Activated CD8-positive, alpha-beta memory T cell treated with anti-CD3 and anti-CD28 coated beads, Interleukin-2, amount 10 ng/mL, durations not matched to agents 7 days and 5 days (primary cell): ENCODE measurements around the gene NT5M. TPM values are rescaled to one million over a fixed set of nuclear protein-coding genes. Genes with fewer than 3 reads are reported as not detected.

Experiments used
- ATAC-seq: fragments of 150-1000 bp; cut with Tn5 transposase; one replicate; pipeline ENCODE4 v1.10.0; 2021; ENCODE audit warnings: moderate library complexity
- CTCF ChIA-PET: fragments of 350-600 bp; sonication (Branson Sonifier 250); formaldehyde crosslinking; loops from one replicate; lab custom pipeline; 2021; ENCODE audit warnings: antibody characterized with exemption; lab: Charles Lee
- DNase-seq: peaks from one replicate; pipeline ENCODE4 v3.0.0-alpha.2; 2020
- H3K27ac Mint-ChIP-seq: one replicate; pipeline ENCODE4 v1.8.0; 2021; ENCODE audit warnings: mild to moderate bottlenecking, mixed read lengths
- H3K27me3 Mint-ChIP-seq: one replicate; pipeline ENCODE4 v1.8.0; 2021; ENCODE audit warnings: mixed read lengths
- H3K36me3 Mint-ChIP-seq: one replicate; pipeline ENCODE4 v1.8.0; 2021; ENCODE audit warnings: mild to moderate bottlenecking, mixed read lengths
- H3K4me1 Mint-ChIP-seq: one replicate; pipeline ENCODE4 v1.8.0; 2021; ENCODE audit warnings: mixed read lengths
- H3K4me3 Mint-ChIP-seq: one replicate; pipeline ENCODE4 v1.8.0; 2021; ENCODE audit warnings: mild to moderate bottlenecking, moderate library complexity, mixed read lengths
- H3K9me3 Mint-ChIP-seq: one replicate; pipeline ENCODE4 v1.8.0; 2022; ENCODE audit warnings: low read depth, mixed read lengths
- total RNA-seq, 2 experiments: library from RNA; stranded (reverse); gene quantifications; one replicate each; pipeline ENCODE4 v1.2.3, GENCODE V29; 2021

NT5M gene
- total RNA-seq, 2 experiments from 2014 or later = 6.3 to 12.5 TPM

DNA sequence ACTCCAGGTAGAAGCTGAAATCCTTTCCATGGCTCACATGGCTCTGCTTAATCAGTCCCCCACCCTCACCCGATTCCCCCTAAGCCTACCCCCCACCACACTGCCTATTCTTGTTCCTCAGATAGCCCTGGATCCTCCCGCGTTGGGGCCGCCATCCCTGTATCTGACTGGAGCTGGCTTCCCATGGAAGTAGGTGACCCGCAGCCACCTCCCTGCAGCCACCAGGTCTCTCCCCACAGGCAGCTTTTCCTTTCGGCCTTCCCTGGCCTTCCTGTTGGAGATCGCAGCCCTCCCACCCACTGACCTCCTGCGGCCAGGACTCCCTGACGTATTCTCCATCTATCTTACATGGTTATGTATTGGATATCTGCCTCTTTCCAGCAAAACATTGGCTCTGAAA, 91.3 kb downstream of the NT5M start:
- Mint-ChIP-seq H3K27me3 (peaks cover 36% of the 10 kb centered on the region), H3K4me3 (no peak overlapping the region), H3K4me1 (peaks cover 35% of the 10 kb centered on the region), H3K9me3 (no peaks in the 10 kb centered on the region), H3K36me3 (peaks cover 2% of the 10 kb centered on the region), H3K27ac (no peak overlapping the region)
- ATAC-seq (no peak), DNase-seq (no peak)
- CTCF ChIA-PET = interaction anchor here (4.5 kb wide), 1 partner anchor 102 kb away, joined by 17 read pairs; the partner anchor contains the start of gene RASD1

DNA sequence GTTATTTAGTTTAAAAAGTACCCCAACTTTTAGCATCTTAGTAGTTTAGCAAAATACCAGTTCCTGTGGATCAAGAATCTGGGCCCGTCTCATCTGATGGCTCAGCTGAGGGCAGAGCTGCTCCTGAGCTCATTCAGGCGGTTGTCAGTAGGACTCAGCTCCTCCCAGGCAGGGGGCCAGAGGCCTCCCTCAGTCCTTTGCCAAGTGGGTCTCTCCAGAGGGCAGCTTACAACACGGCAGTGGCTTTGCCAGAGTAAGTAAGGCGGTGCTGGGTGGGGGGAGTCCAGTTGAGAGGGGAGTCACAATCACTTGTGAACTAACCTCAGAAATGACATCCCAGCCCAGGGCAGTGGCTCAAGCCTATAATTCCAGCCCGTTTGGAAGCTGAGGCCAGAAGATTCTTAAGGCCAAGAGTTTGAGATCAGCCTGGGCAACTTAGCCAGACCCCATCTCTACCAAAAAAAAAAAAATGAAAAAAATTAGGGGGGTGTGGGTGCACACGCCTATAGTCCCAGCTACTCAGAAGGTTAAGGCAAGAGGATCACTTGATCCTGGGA, 92.2 kb downstream of the NT5M start:
- H3K27ac Mint-ChIP-seq = no peak overlapping the region
- peaks cover 38% of the 10 kb centered on the region for H3K27me3 Mint-ChIP-seq
- peaks cover 2% of the 10 kb centered on the region for H3K36me3 Mint-ChIP-seq
- no peak for DNase-seq
- no peak overlapping the region for H3K4me3 Mint-ChIP-seq
- H3K9me3 Mint-ChIP-seq = no peaks in the 10 kb centered on the region
- H3K4me1 Mint-ChIP-seq = peaks cover 33% of the 10 kb centered on the region
- no peak for ATAC-seq
- CTCF ChIA-PET = no interaction called here

DNA sequence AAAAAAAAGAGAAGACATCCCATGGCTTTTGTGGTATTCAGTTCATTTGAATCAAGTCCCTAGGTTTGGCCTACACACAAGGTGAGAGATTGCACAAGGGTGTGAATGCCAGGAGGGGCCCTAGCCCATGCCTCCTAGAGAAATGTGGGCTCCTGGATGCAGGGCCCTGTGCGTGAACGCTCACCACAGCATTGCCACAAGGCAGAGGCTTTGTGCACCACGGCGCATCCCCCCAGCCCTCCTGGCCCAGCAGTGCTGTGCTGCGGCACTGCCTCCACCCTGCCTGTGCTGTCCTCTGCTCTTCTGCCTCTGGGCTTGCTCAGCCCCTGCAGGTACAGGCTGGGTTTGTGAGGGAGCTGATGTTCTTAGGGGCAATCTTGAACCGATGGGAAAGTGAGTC, 92.7 kb downstream of the NT5M start:
- Mint-ChIP-seq H3K4me1 (peaks cover 31% of the 10 kb centered on the region), H3K27ac (no peak overlapping the region), H3K9me3 (no peaks in the 10 kb centered on the region), H3K36me3 (peaks cover 2% of the 10 kb centered on the region), H3K27me3 (peaks cover 40% of the 10 kb centered on the region), H3K4me3 (no peak overlapping the region)
- CTCF ChIA-PET = interaction anchor here (1.3 kb wide), 1 partner anchor 8 kb away, joined by 3 read pairs; no protein-coding TSS in a partner anchor
- DNase-seq = no peak
- ATAC-seq = no peak

Other genes starting within 250 kb of the NT5M start
- 10 to 100 TPM in 1 of 2 experiments, 1 to 10 TPM in 1; 5.2 to 12.5 TPM for gene PLD6, start 97.0 kb upstream of the NT5M start, total RNA-seq
- 10 to 100 TPM; 36.2 to 47.7 TPM for gene FLCN, start 66.2 kb upstream of the NT5M start, total RNA-seq
- gene COPS3, start 22.1 kb upstream of the NT5M start, total RNA-seq = 100 to 1,000 TPM in 1 of 2 experiments, 10 to 100 TPM in 1; 93.9 to 125 TPM
- 10 to 100 TPM; 15.1 to 17.5 TPM for gene MED9, start 173.6 kb downstream of the NT5M start, total RNA-seq
- gene RASD1, start 193.0 kb downstream of the NT5M start, total RNA-seq = 1 to 10 TPM; 2.2 to 2.5 TPM